G401 (cell line): Measurements from ENCODE around the gene CIITA. TPM values are rescaled to one million over a fixed set of nuclear protein-coding genes. Genes with fewer than 3 reads are reported as not detected.

Source experiments
- DNase-seq: peaks from one replicate; pipeline ENCODE4 v3.0.0-alpha.2; 2015; ENCODE audit warnings: low spot score
- in situ Hi-C: cut with HindIII; loops from 2 replicates; pipeline ENCODE4 v1.10.0; 2016; ENCODE audit warnings: low sequenced_read_pairs, mixed read lengths
- total RNA-seq: library from RNA; depleted of rRNA; stranded (reverse); fragments of >200 nt; shearing (Covaris generic); gene quantifications from 2 replicates; pipeline ENCODE4 v1.2.3, GENCODE V29; 2014

CIITA gene
- total RNA-seq, 1 experiment from 2014 or later: not detected

GRCh38 chr16:10942352-10943063 is 65.5 kb downstream of the CIITA start, which contains the start of gene DEXI:
DEXI (minus strand) TSS chr16:10942468; CDS start chr16:10942005, 463 bp downstream.
- in situ Hi-C loops: no loop called here
- DNase-seq: peak; percentile 92

DNA sequence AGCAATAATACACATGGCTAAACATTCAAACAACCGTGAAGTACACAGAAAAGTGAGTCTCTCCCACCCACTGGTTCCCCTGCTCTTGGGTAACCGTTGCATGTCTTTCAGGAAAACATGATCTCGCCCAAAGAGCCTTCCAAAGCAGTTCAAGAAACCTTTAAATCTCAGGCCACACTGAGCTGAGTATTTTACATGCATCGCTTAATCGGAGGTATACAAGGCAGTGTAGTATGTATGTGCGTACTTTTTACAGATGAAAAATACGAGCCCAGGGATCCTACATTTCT is 66.0 kb downstream of the CIITA start:
- in situ Hi-C loops: no loop called here
- DNase-seq: no peak

DNA sequence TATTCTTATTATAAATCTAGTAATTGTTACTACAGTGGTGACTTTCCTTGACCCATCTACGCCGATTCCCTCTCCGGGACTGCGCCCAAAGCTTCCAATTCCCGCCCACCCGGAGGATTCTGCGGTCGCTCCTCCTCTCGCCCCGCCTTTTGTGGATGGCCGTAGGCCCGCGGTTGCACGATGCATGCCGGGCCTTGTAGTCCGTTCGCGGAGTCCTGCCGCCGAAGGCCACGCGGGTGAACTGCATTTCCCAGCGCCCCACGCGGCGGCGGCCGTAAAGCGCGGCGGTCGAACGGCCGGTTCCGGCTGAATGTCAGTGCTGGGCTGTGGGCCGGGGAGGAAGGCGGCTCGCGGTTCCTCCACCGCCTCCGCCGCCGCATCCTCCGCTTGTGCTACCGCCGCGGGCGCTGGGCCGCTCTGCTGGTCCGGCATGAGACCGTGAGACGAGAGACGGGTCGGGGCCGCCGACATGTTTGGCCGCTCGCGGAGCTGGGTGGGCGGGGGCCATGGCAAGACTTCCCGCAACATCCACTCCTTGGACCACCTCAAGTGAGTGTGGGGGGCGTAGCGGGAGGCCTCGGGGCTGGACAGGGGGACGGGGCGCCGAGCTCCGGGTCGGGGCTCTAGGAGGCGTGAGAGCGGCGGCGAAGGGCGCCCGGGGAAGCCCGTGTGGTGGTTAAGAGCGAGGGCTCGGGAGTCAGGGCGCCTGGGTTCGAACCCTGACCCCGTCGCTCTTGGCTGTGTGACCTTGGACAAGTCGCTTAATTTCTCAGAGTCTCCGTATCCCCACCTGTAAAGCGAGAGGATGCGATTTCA is 67.5 kb downstream of the CIITA start, which contains the start of gene CLEC16A:
Gene CLEC16A, plus strand, starts transcription at position 316 of the 816 bp plus-strand sequence. Its CDS starts 154 bp downstream, at position 470.
- in situ Hi-C loops: no loop called here
- peak; percentile 97 for DNase-seq

GRCh38 chr16:10945065-10945787 is 68.2 kb downstream of the CIITA start:
- no peak for DNase-seq
- in situ Hi-C loops: no loop called here

DNA sequence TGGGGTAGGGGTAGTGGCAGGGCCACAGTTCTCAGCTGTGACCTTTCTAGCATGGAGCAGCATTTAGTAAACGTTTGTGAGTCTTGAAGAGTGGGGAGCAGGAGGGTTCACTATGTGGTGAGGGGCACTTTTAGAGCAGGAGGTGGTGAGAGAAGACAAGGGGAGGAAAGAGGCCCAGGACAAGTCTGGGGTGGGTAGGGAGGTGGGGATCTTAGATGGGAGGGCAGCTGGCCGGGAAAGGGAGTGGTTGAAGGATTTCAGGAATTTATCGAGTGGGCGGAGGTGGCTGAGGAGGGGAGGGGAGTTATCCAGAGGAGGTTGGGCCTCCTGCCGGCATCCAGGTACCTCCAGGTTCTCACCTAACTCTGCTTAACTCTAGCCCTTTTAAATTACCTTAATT is 69.3 kb downstream of the CIITA start:
- in situ Hi-C loops: no loop called here
- no peak for DNase-seq

DNA sequence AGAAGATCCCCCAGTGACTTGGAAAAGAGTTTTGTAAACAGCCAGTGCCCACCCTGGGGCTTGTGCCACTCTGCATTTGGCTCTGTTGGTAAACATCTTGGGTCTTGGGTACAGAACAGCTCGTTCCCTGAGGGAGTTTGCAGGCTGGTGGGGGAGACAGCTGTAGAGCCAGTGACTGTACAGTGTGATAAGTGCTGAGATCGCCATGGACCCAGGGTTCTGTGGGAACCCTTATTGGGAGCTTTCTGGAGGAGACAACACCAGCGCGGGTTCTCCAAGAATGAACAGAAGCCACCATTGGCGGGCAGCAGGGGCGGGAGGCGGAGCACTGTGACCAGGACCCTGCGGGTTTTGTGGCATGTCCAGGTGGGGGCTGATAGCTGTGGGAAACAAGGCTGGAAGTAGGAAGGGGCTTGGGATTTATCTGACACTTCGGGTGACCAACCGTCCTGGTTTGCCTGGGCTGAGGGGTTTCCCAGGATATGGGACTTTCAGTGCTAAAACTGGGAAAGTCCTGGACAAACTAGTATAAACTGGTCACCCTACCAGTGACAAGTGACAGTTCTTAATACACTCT is 70.3 kb downstream of the CIITA start:
- DNase-seq: no peak
- in situ Hi-C loops: no loop called here

DNA sequence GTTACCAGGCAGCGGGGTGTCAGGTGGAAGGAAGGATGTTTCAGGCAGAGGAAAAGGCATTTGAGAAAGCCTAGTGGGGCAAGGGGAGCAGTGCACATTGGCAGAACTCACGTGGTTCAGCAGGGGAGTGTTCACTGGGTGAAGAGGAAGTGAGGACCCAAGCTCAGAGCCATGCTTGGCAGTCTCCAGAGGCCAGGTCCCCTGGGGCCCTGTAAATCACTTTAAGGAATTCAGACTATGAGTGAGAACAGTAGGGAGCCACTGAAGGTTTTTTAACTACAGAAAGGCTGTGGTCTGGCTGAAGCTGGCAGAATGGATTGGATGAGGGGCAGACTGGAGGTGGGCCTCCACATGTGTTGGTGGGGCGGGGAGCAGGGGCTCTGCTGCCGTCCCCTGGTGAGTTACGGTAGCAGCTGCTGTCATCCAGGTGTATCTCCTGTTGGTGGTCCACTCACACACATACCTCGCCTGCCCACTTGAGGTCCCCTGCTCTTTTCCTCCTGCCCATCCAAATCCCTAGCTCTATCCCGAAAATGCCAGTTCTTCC is 72.5 kb downstream of the CIITA start:
- in situ Hi-C loops: no loop called here
- no peak for DNase-seq

DNA sequence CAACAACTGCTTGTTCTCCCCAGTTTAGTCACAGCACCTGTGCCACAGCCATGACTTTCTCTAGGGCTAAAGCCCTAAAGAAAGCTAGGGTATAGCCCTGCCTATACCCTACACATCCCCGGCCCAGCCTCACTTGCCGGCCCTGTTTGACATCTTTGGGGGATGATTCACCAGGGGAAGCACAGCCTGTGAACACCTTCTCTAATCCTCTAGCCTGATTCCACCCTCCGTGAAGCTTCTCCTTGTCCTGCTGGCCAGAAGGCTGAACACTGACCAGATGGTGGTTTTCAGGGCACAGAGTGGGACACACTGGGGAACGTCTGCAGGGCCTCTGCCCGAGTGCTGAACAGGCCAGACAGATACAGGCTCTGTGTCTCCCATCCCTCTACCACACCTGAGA is 73.4 kb downstream of the CIITA start:
- DNase-seq: peak; percentile 93
- in situ Hi-C loops: no loop called here

DNA sequence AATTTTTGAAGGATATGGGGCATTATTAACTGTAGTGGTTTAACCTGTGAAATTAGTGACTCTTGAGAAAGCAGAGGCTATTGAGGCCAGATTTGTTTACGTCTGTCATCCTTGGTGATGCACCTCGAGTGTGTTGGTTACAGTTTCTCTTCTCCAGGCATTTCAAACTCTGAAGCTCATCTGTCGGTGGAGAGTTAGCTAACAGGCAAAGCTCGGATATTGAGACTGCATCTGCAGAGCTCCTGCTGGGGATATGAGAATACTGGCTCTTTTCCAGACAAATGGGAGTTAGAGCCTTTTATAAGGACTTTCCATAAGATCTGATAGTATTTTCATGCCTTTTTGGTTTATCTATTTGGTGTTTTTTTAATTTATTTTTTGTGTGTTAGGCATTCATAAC is 74.0 kb downstream of the CIITA start:
- in situ Hi-C loops: no loop called here
- DNase-seq: no peak

DNA sequence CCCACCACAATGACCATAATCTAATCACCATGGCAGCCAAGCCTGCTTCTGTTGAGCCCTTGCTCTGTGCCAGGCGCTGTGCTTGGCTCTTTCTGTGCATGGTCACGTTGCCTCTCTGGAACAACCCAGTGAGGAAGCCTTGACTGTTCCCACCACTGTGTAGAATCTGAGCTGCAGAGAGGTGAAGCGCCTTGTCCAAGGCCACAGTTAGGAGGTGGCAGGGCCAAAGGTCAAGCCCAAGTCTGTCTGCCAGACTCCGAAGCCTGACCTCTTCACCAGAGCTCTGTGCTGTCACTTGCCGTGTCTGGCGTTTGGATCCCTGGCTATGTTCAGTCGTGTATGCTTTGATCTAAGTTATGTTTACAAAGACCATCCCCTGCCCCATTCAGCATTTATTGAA is 77.9 kb downstream of the CIITA start:
- in situ Hi-C loops: no loop called here
- DNase-seq: no peak

- DNase-seq: no peak
- in situ Hi-C loops: no loop called here
Measured at GRCh38 chr16:10957771-10958482, 80.9 kb downstream of the CIITA start.

DNA sequence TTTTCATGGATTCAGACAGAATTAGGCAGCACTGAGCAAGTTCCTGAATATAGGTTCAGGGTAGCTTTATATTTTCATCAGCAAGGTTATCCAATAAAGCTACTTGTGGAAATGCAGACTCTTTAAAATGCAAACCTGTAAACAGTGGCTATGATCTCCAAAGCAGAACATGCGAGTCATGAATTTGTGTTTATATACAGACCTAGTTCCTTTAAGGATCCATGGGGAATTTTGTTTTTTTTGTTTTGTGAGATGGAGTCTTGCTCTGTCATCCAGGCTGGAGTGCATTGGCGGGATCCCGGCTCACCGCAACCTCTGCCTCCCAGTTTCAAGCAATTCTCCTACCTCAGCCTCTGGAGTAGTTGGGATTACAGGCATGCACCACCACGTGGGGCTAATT is 82.2 kb downstream of the CIITA start:
- in situ Hi-C loops: no loop called here
- no peak for DNase-seq

- DNase-seq: no peak
- in situ Hi-C loops: no loop called here
Measured at GRCh38 chr16:10961231-10961630, 84.2 kb downstream of the CIITA start.

GRCh38 chr16:10964039-10964890 is 87.3 kb downstream of the CIITA start:
- DNase-seq: peak; percentile 87
- in situ Hi-C loops: no loop called here

DNA sequence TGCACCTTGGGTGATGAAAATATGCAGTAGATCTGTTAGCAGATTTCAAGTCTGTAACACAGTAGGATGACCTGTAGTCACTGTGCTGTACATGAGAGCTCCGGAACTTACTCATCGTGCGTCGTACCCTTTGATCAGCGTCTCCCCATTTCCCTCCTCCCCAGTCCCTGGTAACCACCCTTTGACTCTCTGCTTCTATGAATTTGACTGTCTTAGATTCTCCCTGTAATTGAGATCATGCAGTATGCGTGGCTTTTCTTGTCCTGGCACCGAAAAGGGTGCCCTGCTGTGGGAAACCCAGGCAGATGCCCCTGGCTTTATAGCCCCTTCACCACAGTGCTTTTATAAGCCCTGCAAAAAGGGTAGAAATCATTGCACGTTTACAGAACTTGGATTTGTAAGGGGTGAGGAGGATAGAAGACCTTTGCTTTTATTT is 87.9 kb downstream of the CIITA start:
- in situ Hi-C loops: no loop called here
- DNase-seq: no peak

DNA sequence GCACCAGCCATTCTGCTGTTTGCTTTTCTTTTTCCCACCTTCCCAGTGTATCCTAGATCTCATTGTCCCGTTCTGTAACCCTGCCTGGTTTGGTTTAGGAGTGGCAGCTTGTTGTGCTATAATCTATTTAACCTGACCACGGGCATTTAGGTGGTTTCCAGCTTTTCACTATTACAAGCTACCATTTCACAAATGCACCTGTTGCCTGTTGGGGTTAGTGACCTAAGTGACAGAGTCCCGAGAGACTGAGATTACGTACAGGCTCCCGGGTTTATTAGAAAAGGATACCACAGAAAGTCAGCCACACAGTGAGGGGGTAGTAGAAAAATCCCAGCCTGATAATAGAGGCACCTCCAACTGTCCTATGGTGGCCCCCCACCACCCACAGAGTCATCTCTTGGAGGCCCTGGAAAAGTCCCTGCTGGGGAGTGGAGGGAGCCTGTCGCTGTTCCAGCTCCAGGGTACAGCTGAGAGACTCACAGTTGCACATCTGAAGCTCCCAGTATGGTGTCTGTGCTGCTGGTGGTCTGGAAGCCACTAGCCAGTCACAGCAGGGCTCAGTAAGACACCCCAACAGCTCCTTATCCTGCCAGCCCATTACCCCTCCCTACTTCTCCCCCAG is 88.5 kb downstream of the CIITA start:
- DNase-seq: no peak
- in situ Hi-C loops: no loop called here

DNA sequence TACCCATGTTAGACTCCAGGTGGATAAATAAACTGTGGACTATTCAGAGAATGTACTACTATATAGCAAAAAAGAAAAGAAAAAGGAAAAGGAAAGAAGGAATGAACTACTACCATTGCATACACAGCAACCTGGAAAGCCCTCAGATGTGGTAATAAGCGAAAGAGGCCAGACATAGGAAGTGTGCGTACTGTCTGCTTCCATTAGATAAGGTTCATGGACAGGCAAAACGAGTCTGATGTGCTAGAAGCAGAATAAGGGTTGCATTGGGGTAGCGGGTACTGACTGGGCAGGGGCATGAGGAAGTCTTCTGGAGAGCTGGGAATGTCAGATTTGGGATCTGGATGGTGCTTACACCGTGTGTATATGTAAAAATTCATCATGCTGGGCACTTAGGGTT is 89.1 kb downstream of the CIITA start:
- no peak for DNase-seq
- in situ Hi-C loops: no loop called here
